HG03097 (cell line): ENCODE measurements around the gene BOD1.
"Not testable (repeated sequence)": the region's sequence is repeated elsewhere in the genome, so short reads cannot be mapped to it uniquely, and the experiment has no call there.

Source experiments
- ATAC-seq: cut with Tn5 transposase; IDR thresholded peaks from one replicate; pipeline ENCODE4 v1.9.1; 2021; ENCODE audit not compliant: unreplicated experiment, low FRiP score

BOD1 gene

DNA sequence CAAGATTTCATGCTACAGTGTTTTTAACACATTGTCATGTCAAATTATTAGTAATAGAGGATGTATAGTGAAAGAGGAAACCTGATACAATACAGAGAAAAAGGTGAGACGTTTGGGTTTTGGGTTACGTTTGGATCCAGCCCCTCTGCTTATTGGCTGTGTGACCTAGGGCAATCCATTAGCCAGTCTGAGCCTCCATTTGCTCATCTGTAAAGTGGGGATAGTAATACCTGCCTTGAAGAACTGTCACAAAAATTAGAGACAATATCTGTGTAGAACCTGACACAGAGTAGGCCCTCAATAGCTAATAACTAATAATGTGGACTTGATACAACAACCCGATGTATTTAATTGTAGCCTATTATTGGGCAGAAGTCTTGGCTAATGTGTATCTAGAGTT is 4.3 kb upstream of the BOD1 start:
- ATAC-seq, result no peak

DNA sequence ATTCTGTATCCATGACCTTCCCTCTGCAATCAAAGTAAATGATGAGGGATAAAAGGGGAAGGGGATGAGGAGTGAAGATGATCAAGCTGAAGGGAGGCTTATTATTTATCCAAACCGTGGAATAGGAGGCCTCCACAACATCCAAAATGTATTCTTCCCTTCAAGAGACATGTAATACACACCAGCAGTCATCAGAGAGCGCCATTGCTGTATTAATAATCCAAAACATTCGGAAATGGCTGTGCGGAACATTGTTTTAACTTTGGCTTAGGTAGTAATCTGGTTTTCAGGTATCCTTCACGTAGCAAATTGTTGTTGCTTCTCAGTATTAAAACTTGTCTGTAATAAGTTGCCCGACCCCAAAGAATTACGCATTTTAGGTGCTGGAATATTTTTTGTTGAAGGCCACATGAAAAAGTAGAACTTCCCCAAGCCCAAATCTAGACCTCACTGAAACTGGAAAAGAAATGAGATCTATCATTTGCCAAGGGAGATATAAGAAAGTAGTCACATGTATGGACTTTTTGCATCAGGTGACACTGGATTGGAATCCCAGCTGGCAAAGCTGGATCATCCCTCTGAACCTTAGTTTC is 2.6 kb upstream of the BOD1 start:
- ATAC-seq, result no peak

DNA sequence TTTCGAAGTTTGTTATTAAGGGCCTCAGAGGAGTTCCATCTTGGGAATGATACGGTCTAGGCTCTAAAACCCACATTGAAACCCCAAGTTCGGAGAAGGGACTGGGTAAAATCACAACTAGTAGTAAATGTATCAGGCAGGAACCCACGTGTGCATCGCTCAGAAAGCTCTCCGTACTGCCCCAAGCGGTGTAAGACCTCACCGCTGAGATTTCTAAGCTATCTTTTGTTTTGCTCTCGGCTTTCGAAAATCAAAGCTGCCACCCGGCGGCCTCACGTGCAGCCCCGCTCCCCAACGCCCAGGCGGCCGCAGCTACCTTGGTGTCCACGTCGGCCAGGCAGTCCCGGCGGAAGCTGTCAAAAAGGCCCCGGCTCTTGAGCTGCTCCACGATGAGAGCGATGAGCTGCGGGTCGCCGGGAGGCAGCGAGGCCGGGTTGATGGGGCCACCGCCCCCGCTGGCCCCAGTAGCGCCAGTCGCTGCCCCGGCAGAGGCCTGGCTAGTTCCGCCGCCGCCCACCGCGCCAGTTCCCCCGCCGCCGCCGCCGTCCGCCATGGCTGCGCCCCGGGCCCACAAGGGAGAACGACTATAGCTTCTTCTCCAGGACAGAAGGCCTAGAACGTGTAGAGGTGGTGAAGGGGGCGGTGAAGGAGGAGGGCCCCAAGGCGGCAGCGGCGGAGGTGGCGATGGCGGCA is 420 bp downstream of the BOD1 start:
- ATAC-seq, result peak; percentile 41

DNA sequence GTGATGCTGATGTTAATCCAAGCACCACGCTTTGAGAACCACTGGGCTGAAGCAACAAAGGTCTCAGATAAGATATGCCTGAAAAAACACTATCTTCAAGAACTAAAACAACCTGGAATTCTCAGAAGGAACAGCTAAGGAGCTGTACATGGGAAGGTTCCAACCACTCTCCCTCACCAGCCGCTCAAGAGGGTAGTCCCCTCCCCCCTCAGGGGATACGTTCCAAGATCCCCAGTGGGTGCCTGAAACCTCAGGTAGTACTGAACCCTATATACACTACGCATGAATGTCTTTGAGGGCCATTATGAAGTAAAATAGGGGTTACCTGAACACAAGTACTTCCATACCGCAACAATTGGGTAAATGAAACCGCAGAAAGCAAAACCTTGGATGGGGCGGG is 1.9 kb downstream of the BOD1 start:
- no peak for ATAC-seq

DNA sequence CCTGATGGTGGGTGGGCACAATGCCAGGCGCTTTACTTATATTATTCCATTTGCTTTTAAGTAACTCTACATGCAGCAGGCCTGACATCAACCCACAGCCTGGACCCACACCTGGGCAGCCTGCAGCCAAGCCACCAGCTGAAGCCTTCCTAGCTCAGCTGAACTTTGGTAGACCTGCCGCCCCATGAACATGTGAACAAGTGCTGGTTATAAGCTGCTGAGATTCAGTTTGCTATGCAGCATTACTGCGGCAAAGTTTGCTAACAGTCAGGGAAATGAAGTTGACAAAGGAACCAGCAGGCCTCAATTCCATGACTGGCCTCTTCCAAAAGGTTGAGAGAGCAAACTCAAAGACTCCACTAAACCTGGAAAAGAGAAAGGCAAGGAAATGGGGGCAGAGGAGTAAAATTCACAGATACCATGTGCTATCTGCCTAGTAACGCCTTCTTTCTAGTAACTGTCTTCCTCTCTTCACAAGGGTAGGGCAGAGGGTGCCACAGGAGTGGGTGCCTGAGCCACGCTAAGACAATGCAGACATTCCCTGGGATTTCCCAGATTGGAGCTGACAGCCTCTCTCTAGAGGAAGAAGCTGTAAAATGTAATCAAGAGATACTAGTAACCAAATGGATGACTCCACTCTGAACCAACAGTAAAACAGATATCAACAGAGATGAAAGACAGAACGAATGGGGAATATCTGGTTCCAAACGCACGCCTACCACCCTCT is 2.9 kb downstream of the BOD1 start:
- no peak for ATAC-seq

DNA sequence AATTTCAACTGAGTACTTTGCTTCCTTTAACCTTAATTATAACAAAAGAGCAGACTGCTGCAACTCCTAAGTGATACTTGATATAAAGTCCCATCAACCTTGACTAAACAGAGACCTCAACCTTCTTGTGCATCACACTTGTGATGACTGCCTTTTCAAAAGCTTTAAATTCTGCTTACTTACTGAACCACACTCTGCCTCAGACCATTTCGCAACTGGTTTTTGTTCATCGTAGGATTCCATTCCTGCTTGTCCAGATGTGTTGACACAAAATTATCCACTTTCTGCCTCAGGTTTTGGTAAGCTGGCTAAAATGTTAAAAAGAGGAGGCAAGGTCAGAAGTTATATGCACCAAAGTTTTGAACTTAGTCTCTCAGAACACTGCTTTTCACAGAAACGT is 3.5 kb downstream of the BOD1 start:
- no peak for ATAC-seq

DNA sequence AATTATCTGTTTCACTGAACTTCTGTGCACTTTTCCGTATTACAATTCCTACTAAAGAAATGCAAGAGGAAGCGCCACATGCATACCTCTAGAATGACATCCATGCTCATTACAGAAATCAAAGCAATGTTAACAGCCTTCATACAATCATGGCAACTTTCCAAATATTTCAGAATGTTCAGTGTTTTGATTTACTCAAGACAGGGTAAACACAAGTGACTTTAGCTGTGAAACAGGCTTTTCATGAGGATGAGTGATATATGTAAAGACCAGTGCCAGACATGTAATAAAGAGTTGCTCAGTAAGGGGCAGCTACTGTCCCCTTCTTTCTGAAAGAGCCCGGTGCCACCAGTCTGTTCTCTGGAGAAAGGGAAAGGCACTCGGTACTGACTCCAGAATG is 4.7 kb downstream of the BOD1 start:
- ATAC-seq, result no peak

DNA sequence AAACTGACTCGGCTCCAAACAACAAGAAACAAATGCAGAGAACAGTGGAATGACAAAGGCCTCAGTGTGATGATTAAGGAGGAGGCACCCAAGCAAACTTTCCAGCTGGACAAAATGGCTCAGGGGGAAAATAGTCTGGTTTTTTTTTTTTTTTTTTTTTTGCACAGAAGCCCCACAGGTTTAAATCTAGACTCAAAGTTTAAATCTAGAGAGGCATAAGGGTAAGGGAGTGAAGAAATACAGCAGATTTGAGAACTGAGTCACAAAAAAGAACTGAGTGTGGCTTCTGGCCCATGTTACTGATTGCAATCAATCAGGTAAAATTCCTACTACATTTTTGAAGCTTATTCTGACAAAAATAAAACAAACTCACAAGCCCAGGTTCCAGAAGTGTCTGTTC is 12.3 kb downstream of the BOD1 start:
- ATAC-seq, result no peak

DNA sequence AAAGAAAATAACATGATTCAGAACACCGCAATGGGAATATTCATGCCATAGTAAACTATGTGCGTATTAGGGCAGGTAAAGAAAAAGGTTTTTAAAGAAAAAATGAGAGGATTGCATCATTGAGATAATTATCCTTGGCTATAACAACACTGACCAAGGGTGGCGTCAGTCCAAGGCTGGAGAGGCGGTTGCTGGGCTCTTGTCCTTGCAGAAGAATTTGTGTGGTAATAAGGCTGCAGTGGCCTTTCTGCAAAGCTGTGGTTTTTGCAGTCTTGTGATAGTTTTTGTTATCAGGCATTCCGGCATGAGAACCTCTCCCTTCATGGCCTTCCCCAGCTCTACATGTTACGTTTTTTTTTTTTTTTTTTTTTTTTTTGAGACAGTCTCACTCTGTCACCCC is 14.0 kb downstream of the BOD1 start:
- ATAC-seq, result no peak

DNA sequence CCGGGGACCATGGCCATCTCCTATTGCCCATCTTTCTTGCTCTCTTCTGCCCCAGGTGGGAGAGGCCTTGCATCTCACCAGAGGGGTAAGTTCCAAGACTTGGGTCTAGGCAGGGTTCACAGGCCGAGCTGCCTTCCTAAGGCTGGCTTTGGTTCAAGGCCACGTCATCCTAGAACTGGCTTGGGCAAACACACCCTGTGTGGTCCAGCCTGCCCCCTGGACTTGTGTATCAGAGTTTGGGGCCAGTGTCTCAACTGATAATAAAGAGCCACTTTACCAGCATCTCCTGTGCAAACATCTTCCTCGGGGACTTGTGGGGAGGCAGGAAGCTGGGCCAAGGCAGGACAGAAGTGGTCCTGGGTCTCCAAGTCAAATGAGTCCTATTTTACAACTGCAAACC is 17.8 kb downstream of the BOD1 start:
- ATAC-seq, result no peak

DNA sequence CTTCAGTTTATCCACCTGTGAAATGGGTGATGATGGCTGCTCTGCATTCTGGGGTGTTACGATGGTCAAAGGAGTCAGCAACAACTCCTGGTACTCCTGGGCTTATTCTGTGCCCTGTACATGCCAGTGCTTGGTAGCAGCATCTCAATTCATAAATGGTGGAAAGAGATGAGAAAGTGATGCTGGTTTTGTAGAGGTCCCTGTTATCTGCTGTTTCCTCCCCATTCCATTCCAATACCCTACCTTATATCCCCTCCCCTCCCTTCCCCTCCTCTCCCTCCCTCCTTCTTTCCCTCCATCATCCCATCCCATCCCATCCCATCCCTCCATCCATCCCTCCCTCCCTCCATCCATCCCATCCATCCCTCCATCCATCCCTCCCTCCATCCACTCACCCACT is 19.1 kb downstream of the BOD1 start:
- ATAC-seq, result no peak

DNA sequence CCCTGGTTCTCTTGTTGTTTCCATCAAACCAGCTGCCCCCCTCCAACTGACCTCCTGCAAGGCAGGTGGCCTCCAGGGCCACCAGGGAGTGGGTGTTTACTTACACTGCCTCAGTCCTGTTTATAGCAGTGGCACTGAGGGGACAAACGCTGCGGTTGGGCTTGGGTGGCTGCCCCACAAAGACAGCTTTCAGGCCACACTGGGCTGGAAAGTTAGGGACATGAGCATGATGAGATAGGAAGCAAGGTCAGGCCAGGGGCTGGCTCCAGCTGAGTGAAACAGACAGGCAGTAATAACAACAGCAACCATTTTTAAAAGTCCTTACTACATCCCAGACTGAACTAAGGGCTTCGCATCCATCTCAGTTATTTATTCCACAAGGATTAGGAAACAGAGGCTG is 20.6 kb downstream of the BOD1 start:
- no peak for ATAC-seq

DNA sequence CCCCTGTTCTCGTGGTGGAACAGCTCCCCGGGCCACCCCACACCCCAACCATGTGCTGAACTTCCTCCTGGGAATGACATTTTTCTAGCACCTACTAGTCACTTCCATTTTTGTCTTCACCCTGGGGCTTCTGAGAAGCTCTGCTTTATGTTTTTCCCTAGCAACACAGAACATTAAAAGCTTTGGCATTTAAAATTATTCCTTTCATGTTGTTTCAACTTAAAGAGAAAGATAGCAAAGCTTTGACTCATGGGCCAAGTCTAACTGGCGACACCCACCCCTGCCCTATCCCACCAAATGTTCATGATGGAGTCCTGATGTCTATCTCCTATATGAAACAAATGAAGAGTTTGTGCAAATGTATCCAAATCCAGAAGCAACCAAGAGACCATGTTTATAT is 22.4 kb downstream of the BOD1 start:
- no peak for ATAC-seq

DNA sequence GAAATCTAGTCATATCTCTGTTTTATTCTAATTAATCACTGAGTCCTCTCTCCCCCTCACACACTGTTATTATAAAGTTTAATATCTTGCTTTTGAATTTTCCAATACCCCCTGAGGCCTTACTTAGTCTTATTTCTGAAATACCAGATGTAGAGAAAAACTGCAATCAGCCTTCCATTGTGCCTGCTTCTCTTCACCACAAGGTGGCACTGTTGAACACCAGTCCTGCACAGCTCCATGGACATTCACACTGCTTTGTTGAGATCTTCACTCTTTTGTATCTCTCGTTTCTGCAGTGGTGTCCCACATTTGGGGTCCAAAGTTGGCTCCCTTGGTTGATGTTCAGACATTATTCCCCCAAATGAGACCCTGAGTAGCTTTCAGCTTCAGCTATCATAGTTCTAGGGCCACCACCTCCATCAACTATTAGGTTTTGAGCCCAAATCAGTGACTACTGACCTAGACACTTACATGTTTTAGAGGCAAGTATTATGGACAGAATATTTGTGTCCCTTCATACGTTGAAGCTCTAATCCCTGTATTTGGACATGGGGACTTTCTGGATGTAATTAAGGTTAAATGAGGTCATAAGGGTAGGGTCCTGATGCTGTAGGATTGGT is 24.3 kb downstream of the BOD1 start:
- ATAC-seq, result no peak

DNA sequence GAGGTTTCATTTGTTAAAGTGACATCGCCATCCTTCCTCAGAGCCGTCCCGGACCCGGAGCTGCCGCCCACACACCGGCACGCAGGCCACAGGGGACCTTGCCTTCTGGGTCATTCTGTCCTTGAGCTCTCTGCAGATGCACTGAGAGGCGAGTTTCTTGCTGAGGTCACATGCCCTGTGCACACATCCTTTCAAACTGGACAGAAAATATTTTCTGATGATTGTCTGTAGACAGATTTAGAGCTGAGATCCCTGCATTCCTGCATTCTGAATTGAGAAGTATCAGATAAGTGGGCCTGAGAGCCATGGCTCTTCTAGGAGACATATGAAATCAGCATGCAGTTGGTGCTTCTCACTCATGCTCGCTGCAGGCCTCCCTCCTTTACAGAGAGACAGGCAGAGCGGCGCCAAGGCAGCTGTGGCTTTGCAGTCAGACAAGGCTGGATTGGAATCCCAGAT is 25.4 kb downstream of the BOD1 start:
- ATAC-seq, result no peak

DNA sequence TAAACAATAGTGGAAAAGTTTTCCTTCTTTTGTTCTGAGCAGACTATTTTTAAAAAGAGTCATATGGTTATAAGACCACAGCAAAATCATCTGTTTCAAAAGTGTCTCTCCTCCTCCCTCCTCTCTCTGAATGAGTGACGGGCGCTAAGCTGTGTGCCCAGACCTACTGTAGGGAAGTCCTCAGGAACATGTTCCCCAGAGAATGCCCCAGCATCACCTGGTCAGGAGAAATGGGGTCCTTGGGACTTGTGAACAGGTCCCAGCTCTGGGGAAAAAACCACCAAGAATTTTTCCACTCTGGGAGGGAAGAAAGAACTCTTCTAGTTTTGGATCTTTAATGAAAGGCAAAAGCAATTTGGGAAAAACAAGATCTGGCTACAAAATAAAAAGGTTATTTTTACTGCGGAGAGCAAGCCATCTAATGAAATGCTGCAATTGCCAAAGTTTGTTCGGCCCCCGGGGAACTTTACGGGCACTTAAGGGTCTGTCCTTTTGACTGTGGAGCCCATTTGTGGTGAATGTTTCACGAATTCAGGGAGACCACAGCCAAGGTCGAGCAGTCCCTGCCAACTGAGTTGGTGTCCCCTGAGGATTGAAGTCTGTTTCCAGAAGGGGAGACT is 25.9 kb downstream of the BOD1 start:
- ATAC-seq, result no peak

DNA sequence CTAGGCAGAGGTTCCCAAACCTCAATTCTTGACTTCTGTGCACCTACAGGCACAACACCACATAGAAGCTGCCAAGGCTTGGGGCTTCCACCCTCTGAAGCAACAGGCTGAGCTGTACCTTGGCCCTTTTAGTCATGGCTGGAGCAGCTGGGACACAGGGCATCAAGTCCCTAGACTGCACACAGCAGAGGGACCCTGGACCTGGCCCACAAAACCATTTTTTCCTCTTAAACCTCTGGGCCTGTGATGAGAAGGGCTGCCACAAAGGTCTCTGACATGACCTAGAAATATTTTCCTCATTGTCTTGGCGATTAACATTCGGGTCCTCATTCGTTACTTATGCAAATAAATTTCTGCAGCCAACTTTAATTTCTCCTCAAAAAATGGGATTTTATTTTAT is 30.3 kb downstream of the BOD1 start:
- ATAC-seq, result not testable (repeated sequence)

DNA sequence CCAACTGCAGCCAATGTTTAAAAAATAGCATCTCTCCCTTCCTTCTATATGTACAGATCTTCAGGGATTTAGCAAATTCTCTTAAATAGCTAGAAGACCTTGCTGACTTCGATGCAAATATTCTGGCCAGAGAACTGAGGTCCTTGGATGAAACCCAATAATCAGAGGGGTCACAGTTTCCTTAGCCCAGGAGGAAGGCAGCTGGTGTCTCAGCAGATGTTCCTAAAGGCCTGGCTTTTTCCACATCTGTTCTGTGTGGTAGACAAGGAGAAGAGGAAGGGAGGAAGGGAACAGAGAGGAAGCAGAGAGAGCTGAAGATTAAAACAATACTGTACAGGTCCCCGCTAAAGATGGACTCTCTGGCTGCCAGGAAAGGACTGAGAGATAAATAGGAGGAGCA is 33.1 kb downstream of the BOD1 start:
- no peak for ATAC-seq

DNA sequence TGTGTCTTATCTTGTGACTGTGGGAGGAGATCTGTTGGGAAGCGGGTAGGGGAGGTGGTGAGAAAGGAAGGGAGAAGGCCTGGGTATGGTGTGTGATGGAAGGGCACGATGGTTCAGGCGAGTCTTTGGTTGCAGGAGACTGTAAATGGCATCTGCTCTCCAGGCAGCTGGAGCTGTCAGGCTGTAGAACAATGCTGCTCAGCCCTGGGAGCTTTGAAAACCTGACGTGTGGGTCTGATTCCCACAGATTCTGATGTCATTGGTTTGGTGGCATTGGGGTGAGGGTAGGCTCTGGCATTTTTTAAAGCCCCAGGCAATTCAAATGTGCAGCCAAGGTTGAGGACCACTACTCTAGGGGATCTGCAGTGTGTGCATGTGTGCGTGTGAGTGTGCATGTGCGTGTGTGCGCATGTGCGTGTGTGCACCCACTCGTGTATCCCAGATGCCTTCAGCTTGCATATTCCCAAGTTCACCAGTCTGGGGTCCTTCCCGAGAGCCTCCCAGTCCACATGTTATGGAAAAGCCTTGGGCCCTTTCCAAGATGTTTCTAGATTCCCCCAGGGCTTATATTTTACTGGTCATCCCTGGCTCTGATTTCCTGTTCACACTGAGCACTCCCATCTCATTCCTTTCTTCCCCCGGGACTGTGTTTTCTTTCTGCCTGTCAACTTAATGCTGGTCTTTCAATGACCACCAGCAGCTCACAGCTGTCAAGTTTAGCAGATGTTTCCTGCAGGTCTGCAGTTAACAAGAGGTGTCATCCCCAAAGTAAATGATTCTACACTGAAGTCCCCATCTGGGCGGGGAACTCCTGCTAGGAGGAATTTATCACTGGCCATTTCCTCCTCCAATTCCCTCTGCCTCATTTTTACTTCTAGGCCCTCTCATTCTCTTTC is 34.0 kb downstream of the BOD1 start:
- ATAC-seq, result no peak
